NCI-H2227 (cell line): ENCODE data around the gene CD4.

Experiments used
- DNase-seq: peaks from one replicate; lab custom pipeline; 2025; ENCODE audit not compliant: unreplicated experiment; lab: John Stamatoyannopoulos, UW

CD4 gene

GRCh38 chr12:6765048-6765633, 24.2 kb upstream of the CD4 start:
- DNase-seq: no peak

- DNase-seq: peak; percentile 89
Observed at GRCh38 chr12:6765634-6766581, 23.4 kb upstream of the CD4 start, which contains the start of gene PTMS. Gene PTMS (plus strand): TSS chr12:6766363. CDS start chr12:6766706, 343 bp downstream.

GRCh38 chr12:6766651-6767349, 22.5 kb upstream of the CD4 start:
- DNase-seq: peak; percentile 66

GRCh38 chr12:6767353-6768319, 21.7 kb upstream of the CD4 start:
- DNase-seq: peak; percentile 41

- DNase-seq: no peak
Observed at GRCh38 chr12:6768437-6768914, 20.9 kb upstream of the CD4 start.

GRCh38 chr12:6768990-6769389, 20.3 kb upstream of the CD4 start:
- peak; percentile 63 for DNase-seq

- no peak for DNase-seq
Observed at GRCh38 chr12:6769666-6770065, 19.7 kb upstream of the CD4 start.

- DNase-seq: no peak
Observed at GRCh38 chr12:6770094-6770493, 19.2 kb upstream of the CD4 start.

GRCh38 chr12:6770600-6770999, 18.7 kb upstream of the CD4 start:
- no peak for DNase-seq

GRCh38 chr12:6771091-6771495, 18.2 kb upstream of the CD4 start:
- DNase-seq: no peak

GRCh38 chr12:6771509-6772330, 17.6 kb upstream of the CD4 start:
- no peak for DNase-seq

GRCh38 chr12:6772331-6772695, 17.0 kb upstream of the CD4 start, which contains the start of gene LAG3:
Gene LAG3 (plus strand): TSS chr12:6772520. CDS start chr12:6772853, 333 bp downstream.
- DNase-seq: no peak

- DNase-seq: no peak
Observed at GRCh38 chr12:6772726-6773589, 16.4 kb upstream of the CD4 start.

- DNase-seq: no peak
Observed at GRCh38 chr12:6773590-6774351, 15.6 kb upstream of the CD4 start.

- no peak for DNase-seq
Observed at GRCh38 chr12:6774499-6775062, 14.7 kb upstream of the CD4 start.

- DNase-seq: no peak
Observed at GRCh38 chr12:6775185-6776174, 13.8 kb upstream of the CD4 start.
